GM18502 (cell line): Measurements from ENCODE around the gene COPE.
A peak's percentile ranks its signal among the peaks of the same experiment; 100 is the strongest.
"Not testable (repeated sequence)": the region's sequence is repeated elsewhere in the genome, so short reads cannot be mapped to it uniquely, and the experiment has no call there.

Experiments
- ATAC-seq: cut with Tn5 transposase; IDR thresholded peaks from one replicate; pipeline ENCODE4 v1.9.1; 2021; ENCODE audit warnings: mild to moderate bottlenecking; ENCODE audit not compliant: unreplicated experiment, poor library complexity

COPE gene

GRCh38 chr19:18919086-18919899 lies at the start of gene COPE, which contains the start of gene DDX49:
Gene COPE, minus strand, starts transcription at chr19:18919387. Its CDS starts 39 bp downstream, at chr19:18919348.
Gene DDX49, plus strand, starts transcription at chr19:18919715. Its CDS starts 27 bp downstream, at chr19:18919742.
- ATAC-seq, result peak; percentile 90

GRCh38 chr19:18967358-18968146 lies 48.4 kb upstream of the COPE start:
- ATAC-seq, result no peak

GRCh38 chr19:18966307-18966706 lies 47.1 kb upstream of the COPE start:
- ATAC-seq, result no peak

GRCh38 chr19:18964121-18964520 lies 44.9 kb upstream of the COPE start:
- no peak for ATAC-seq

- no peak for ATAC-seq
These were observed 42.8 kb upstream of the COPE start for GRCh38 chr19:18961767-18962620.

- no peak for ATAC-seq
These were observed 41.2 kb upstream of the COPE start for GRCh38 chr19:18960370-18960769.

- no peak for ATAC-seq
These were observed 35.9 kb upstream of the COPE start for GRCh38 chr19:18955042-18955441.

- ATAC-seq, result no peak
These were observed 34.9 kb upstream of the COPE start for GRCh38 chr19:18954094-18954493.

GRCh38 chr19:18952364-18953003 lies 33.3 kb upstream of the COPE start:
- not testable (repeated sequence) for ATAC-seq

- ATAC-seq, result no peak
These were observed 32.6 kb upstream of the COPE start for GRCh38 chr19:18951721-18952281.

- ATAC-seq, result no peak
These were observed 30.7 kb upstream of the COPE start for GRCh38 chr19:18949858-18950257.

- ATAC-seq, result no peak
These were observed 29.8 kb upstream of the COPE start for GRCh38 chr19:18948976-18949356.

GRCh38 chr19:18948075-18948975 lies 29.1 kb upstream of the COPE start:
- no peak for ATAC-seq

- ATAC-seq, result no peak
These were observed 27.7 kb upstream of the COPE start for GRCh38 chr19:18946918-18947317.

GRCh38 chr19:18946335-18946734 lies 27.1 kb upstream of the COPE start:
- no peak for ATAC-seq

GRCh38 chr19:18945297-18945696 lies 26.1 kb upstream of the COPE start:
- ATAC-seq, result no peak

- ATAC-seq, result no peak
These were observed 24.3 kb upstream of the COPE start for GRCh38 chr19:18943465-18943864.

- no peak for ATAC-seq
These were observed 23.5 kb upstream of the COPE start for GRCh38 chr19:18942692-18943091.
